K562 (cell line): ENCODE data around the gene SYK. TPM values are rescaled to one million over a fixed set of nuclear protein-coding genes. Genes with fewer than 3 reads are reported as not detected.

Experiments
- ATAC-seq: fragments of 200-7000 bp; cut with Tn5 transposase; 3 replicates; pipeline ENCODE4 v1.9.1; 2020; ENCODE audit warnings: moderate library complexity
- BruUV-seq: library from RNA; stranded (reverse); fragments of 400-500 nt; replicated peaks from 2 replicates; lab custom pipeline; 2021; lab: Mats Ljungman, UMichigan
- CTCF ChIA-PET: fragments of 300-600 bp; formaldehyde crosslinking; extraction: SDS; loops from one replicate; lab custom pipeline; 2021; ENCODE audit warnings: low intra/inter-chr PET ratio; lab: Yijun Ruan, JAX
- POLR2A ChIA-PET: fragments of 300-600, 350-650 bp; sonication (Branson Sonifier 250); formaldehyde crosslinking; extraction: SDS; loops from one replicate; lab custom pipeline; 2021; ENCODE audit warnings: antibody characterized with exemption, inconsistent platforms; lab: Yijun Ruan, JAX
- DNase-seq, 4 experiments: peaks; one replicate each; pipeline versions ENCODE4 v3.0.0 to v3.0.0-alpha.2; 2011 to 2018; ENCODE audit warnings: low spot score in 3 of 4, mixed read lengths in 3 of 4; ENCODE audit errors: extremely low read depth in 1 of 4
- FAIRE-seq: peaks from 2 replicates; lab custom pipeline; 2011; peaks lifted over from hg19 to GRCh38; lab: Jason Lieb, UNC
- H2AFZ ChIP-seq: 2 replicates; pipeline ENCODE4 v1.6.0; 2011; ENCODE audit warnings: low read depth, low read length, control low read depth, inconsistent platforms
- H3K27ac ChIP-seq: fragments of 200-600 bp; 3 replicates; pipeline ENCODE4 v1.8.0; 2011; ENCODE audit warnings: low read depth, mild to moderate bottlenecking, control low read depth, inconsistent platforms, low read length, moderate library complexity, mixed read lengths; ENCODE audit errors: extremely low read depth
- H3K27me3 ChIP-seq, 2 experiments: fragments of 300-600 bp in 1 of 2; 2 replicates in 1 of 2; 3 replicates in 1 of 2; pipeline versions ENCODE4 v1.6.0 to v1.8.0; 2011; ENCODE audit warnings: inconsistent platforms in 2 of 2, low read length in 2 of 2, mild to moderate bottlenecking in 1 of 2, mixed read lengths in 1 of 2, moderate library complexity in 1 of 2; ENCODE audit not compliant: control insufficient read depth in 2 of 2, insufficient read depth in 2 of 2
- H3K36me3 ChIP-seq: fragments of 300-600 bp; 3 replicates; pipeline ENCODE4 v1.8.0; 2011; ENCODE audit warnings: mild to moderate bottlenecking, low read length, inconsistent platforms; ENCODE audit not compliant: control insufficient read depth, insufficient read depth
- H3K4me1 ChIP-seq, 2 experiments: fragments of 200-600 bp in 1 of 2; replicated peaks in 1 of 2; 2 replicates in 1 of 2; 3 replicates in 1 of 2; pipeline versions ENCODE4 v1.5.1 to v1.8.0; 2011; ENCODE audit warnings: inconsistent platforms in 2 of 2, low read length in 2 of 2, mild to moderate bottlenecking in 1 of 2, mixed read lengths in 1 of 2, moderate library complexity in 1 of 2; ENCODE audit not compliant: control insufficient read depth in 2 of 2, insufficient read depth in 2 of 2
- H3K4me2 ChIP-seq: 2 replicates; pipeline ENCODE4 v1.6.1; 2011; ENCODE audit warnings: low read length, control low read depth, inconsistent platforms, mixed read lengths; ENCODE audit not compliant: insufficient read depth
- H3K4me3 ChIP-seq: fragments of 200-600 bp; sonication (generic), shearing (Covaris generic); 2 replicates; pipeline ENCODE4 v1.5.1; 2016; ENCODE audit warnings: control low read depth, inconsistent platforms
- H3K79me2 ChIP-seq: fragments of 200-600 bp; 3 replicates; pipeline ENCODE4 v1.8.0; 2011; ENCODE audit warnings: low read length, inconsistent platforms; ENCODE audit not compliant: control insufficient read depth, insufficient read depth
- H3K9ac ChIP-seq, 2 experiments: 2 replicates each; pipeline versions ENCODE4 v1.6.0 to v1.6.1; 2011; ENCODE audit warnings: low read depth in 2 of 2, low read length in 2 of 2, control low read depth in 1 of 2, inconsistent platforms in 1 of 2, mild to moderate bottlenecking in 1 of 2, mixed read lengths in 1 of 2; ENCODE audit not compliant: insufficient read depth in 1 of 2
- H3K9me1 ChIP-seq: one replicate; pipeline ENCODE4 v1.6.0; 2011; ENCODE audit warnings: inconsistent platforms, mild to moderate bottlenecking, low read length, moderate library complexity; ENCODE audit not compliant: control insufficient read depth, insufficient read depth
- H3K9me3 ChIP-seq: replicated peaks from 2 replicates; pipeline ENCODE4 v1.5.1; 2011; ENCODE audit warnings: low read depth, low read length, inconsistent platforms; ENCODE audit not compliant: control insufficient read depth, insufficient read depth
- H4K20me1 ChIP-seq: replicated peaks from 2 replicates; pipeline ENCODE4 v1.6.1; 2011; ENCODE audit warnings: low read length, inconsistent platforms, mixed read lengths; ENCODE audit not compliant: control insufficient read depth, insufficient read depth
- CBFA2T3 ChIP-seq: fragments of 450-650 bp; IDR thresholded peaks from 2 replicates; pipeline ENCODE4 v1.6.1; 2017
- COPS2 ChIP-seq: fragments of 450-650 bp; conservative IDR thresholded peaks from 2 replicates; pipeline ENCODE4 v1.6.1; 2016; ENCODE audit warnings: mild to moderate bottlenecking, moderate library complexity
- DDX20 ChIP-seq: fragments of 450-650 bp; IDR thresholded peaks from 2 replicates; pipeline ENCODE4 v1.6.1; 2016; ENCODE audit warnings: missing genetic modification characterization, low read depth, mild to moderate bottlenecking, missing compliant biosample characterization, moderate library complexity
- EP400 ChIP-seq: fragments of 450-650 bp; IDR thresholded peaks from 2 replicates; pipeline ENCODE4 v1.6.1; 2017; ENCODE audit warnings: antibody characterized with exemption, mild to moderate bottlenecking, moderate library complexity
- JUN ChIP-seq, 2 experiments: sonication (generic) in 1 of 2; formaldehyde crosslinking in 1 of 2; IDR thresholded peaks; 2 replicates each; pipeline versions ENCODE4 v1.6.1 to v1.8.0; 2012 to 2022; ENCODE audit warnings: borderline replicate concordance in 2 of 2, mild to moderate bottlenecking in 2 of 2, improper control_type of control experiment in 1 of 2, low read depth in 1 of 2, low read length in 1 of 2, missing genetic modification reagents in 1 of 2
- KLF1 ChIP-seq: fragments of 450-650 bp; IDR thresholded peaks from 2 replicates; pipeline ENCODE4 v1.6.1; 2016; ENCODE audit warnings: missing genetic modification characterization, missing compliant biosample characterization
- NEUROD1 ChIP-seq: fragments of 150-350 bp; IDR thresholded peaks from 2 replicates; pipeline ENCODE4 v1.6.1; 2014; ENCODE audit warnings: borderline replicate concordance, low read length, low read depth; ENCODE audit not compliant: partially characterized antibody
- TCFL5 ChIP-seq: fragments of 250-450 bp; sonication (Bioruptor Pico); conservative IDR thresholded peaks from 2 replicates; pipeline ENCODE4 v1.6.1; 2021; ENCODE audit warnings: mild to moderate bottlenecking, moderate library complexity, matching md5 sums
- TOE1 ChIP-seq, 2 experiments: fragments of 450-650 bp in 1 of 2; sonication (generic) in 1 of 2; formaldehyde crosslinking in 1 of 2; IDR thresholded peaks; 2 replicates each; pipeline versions ENCODE4 v1.7.1 to v1.8.0; 2016 to 2022; ENCODE audit warnings: borderline replicate concordance in 2 of 2, mild to moderate bottlenecking in 2 of 2, antibody characterized with exemption in 1 of 2, inconsistent platforms in 1 of 2, low read depth in 1 of 2, missing genetic modification reagents in 1 of 2, moderate library complexity in 1 of 2
- ZKSCAN1 ChIP-seq: fragments of 150-350 bp; IDR thresholded peaks from 2 replicates; pipeline ENCODE4 v1.6.1; 2016; ENCODE audit warnings: low read depth, low read length
- ZNF12 ChIP-seq: sonication (generic); formaldehyde crosslinking; IDR thresholded peaks from 2 replicates; pipeline ENCODE4 v1.4.0; 2020; ENCODE audit warnings: mild to moderate bottlenecking, missing genetic modification reagents
- ZNF407 ChIP-seq: fragments of 450-650 bp; IDR thresholded peaks from 2 replicates; pipeline ENCODE4 v1.6.1; 2016; ENCODE audit warnings: low read depth
- ZNF586 ChIP-seq: fragments of 450-650 bp; formaldehyde crosslinking; conservative IDR thresholded peaks from 2 replicates; pipeline ENCODE4 v1.4.0; 2020; ENCODE audit warnings: mild to moderate bottlenecking, moderate library complexity
- WGBS: fragments of 100-300 bp; shearing (Covaris generic); methylation state at CpG from one replicate; pipeline ENCODE4 v1.1.6; 2016; ENCODE audit warnings: low coverage, mixed read lengths; ENCODE audit not compliant: insufficient coverage; ENCODE audit errors: missing lambda C conversion rate; 5-methylcytosine and 5-hydroxymethylcytosine counted together
- in situ Hi-C: fragments of 300-500 bp; cut with MboI; formaldehyde crosslinking; loops from 4 replicates; pipeline ENCODE4 v1.15.0; 2018; ENCODE audit warnings: inconsistent platforms, mixed read lengths
- intact Hi-C: fragments of 100-400 bp; cut with micrococcal nuclease; formaldehyde crosslinking; loops from 2 replicates; pipeline ENCODE4 v1.14.2; 2022
- polyA plus RNA-seq, 8 experiments: library from polyadenylated mRNA; depleted of rRNA in 4 of 8; stranded (reverse) in 5 of 8; unstranded in 3 of 8; fragments of >200 nt; fragmentation: Nextera tagmentation in 2 of 8; fragmentation: Illumina TruSeq in 1 of 8; extraction: Ambion mirVana in 2 of 8; extraction: Trizol in 1 of 8; gene quantifications; 2 replicates each; pipeline versions ENCODE4 v1.2.1 to v1.2.3, GENCODE V29; 2011 to 2014; ENCODE audit warnings: inconsistent platforms in 1 of 8, missing spikeins in 1 of 8
- total RNA-seq, 7 experiments: library from RNA; depleted of rRNA in 6 of 7; stranded (reverse); fragments of >200 nt in 6 of 7; fragmentation: Illumina TruSeq in 2 of 7; extraction: Trizol in 2 of 7; gene quantifications; 2 replicates each; pipeline versions ENCODE4 v1.2.1 to v1.2.3, GENCODE V29; 2011 to 2021; ENCODE audit warnings: low replicate concordance in 1 of 7

SYK gene
- total and polyA plus RNA-seq, 9 of the 15 experiments (the other 6 are each of a cell fraction or from before 2014, with no cell fraction given) = 3.9 to 32.7 (median 16.7) TPM

GRCh38 chr9:90838581-90839154, 37.0 kb downstream of the SYK start:
- H3K4me1 ChIP-seq = peaks cover 2 to 7% of the 10 kb centered on the region in 2 experiments; a peak in 3 of 5 replicates
- no peak overlapping the region for H2AFZ ChIP-seq
- no peaks in the 10 kb centered on the region for H3K9me1 ChIP-seq
- H4K20me1 ChIP-seq = no peaks in the 10 kb centered on the region; the same call in 1 of the 2 replicates
- WGBS = 87% methylated on average over 6 of the region's 6 CpGs
- H3K9ac ChIP-seq = no peak overlapping the region
- 0 out of 3 replicates have a peak, but pooled peaks cover 2% of the 10 kb centered on the region for H3K79me2 ChIP-seq
- H3K4me3 ChIP-seq = no peak overlapping the region
- no peak overlapping the region for H3K27ac ChIP-seq
- FAIRE-seq (no peak), ATAC-seq (no peak), DNase-seq (no peak)
- ChIA-PET CTCF (no interaction called here), POLR2A (interaction anchor here (0.6 to 1.1 kb wide), 2 partner anchors 13 to 1377 kb away, joined by 3 read pairs; no protein-coding TSS in a partner anchor)
- intact Hi-C loops = no loop called here
- H3K9me3 ChIP-seq = no peaks in the 10 kb centered on the region; the same call in 1 of the 2 replicates
- in situ Hi-C loops = no loop called here
- H3K36me3 ChIP-seq = no peaks in the 10 kb centered on the region; the same call in 2 of the 3 replicates
- BruUV-seq = no TSS peak
- no peaks in the 10 kb centered on the region for H3K27me3 ChIP-seq
- H3K4me2 ChIP-seq = no peak overlapping the region
- TF ChIP-seq DDX20 (tag) = no peak
- no peak for TF ChIP-seq TCFL5 (CRISPR knock-in tag)
- TF ChIP-seq EP400 = no peak
- no peak for TF ChIP-seq ZNF12 (CRISPR knock-in tag)
- TF ChIP-seq ZNF586 (CRISPR knock-in tag) = no peak
- no peak for TF ChIP-seq NEUROD1
- no peak for TF ChIP-seq CBFA2T3
- no peak for TF ChIP-seq ZKSCAN1
- no peak for TF ChIP-seq JUN (IDR thresholded peaks at IDR 0.05; ENCODE audit: borderline replicate concordance, low read depth, low read length)
- no peak for TF ChIP-seq JUN (CRISPR knock-in tag; IDR thresholded peaks at IDR 0.05; ENCODE audit: borderline replicate concordance)
- TF ChIP-seq ZNF407 = no peak
- no peak for TF ChIP-seq COPS2
- TF ChIP-seq KLF1 = no peak
- TF ChIP-seq TOE1 (IDR thresholded peaks at IDR 0.05; ENCODE audit: borderline replicate concordance) = no peak
- no peak for TF ChIP-seq TOE1 (CRISPR knock-in tag; IDR thresholded peaks at IDR 0.05; ENCODE audit: borderline replicate concordance, low read depth)
